Spleen (tissue), 7 donors: ENCODE results near the gene ACO2.

Experiments
- CTCF ChIP-seq, 11 experiments: fragments of 200-600 bp in 7 of 11; fragments of 450-650 bp in 4 of 11; sonication (generic) in 4 of 11; IDR thresholded peaks in 8 of 11; conservative IDR thresholded peaks in 3 of 11; 1 replicate in 7 of 11; 2 replicates in 4 of 11; pipeline versions ENCODE4 v1.4.0 to v1.8.0; 2016 to 2021; ENCODE audit warnings: antibody characterized with exemption in 11 of 11, inconsistent platforms in 4 of 11, mild to moderate bottlenecking in 1 of 11
- POLR2A ChIP-seq, 3 donors: fragments of 450-650 bp; IDR thresholded peaks; one replicate each; pipeline ENCODE4 v1.5.1; 2017; ENCODE audit warnings: antibody characterized with exemption in 3 of 3, mild to moderate bottlenecking in 1 of 3
- donor health status: DM: no; HTN: no; CAD: no; lungs with moderate emphysema.
- donor health status: DM: no; HTN: no; CAD: no.
- donor health status: DM: no; HTN: no; CAD: no.

- no peak for TF ChIP-seq CTCF (IDR thresholded peaks at IDR 0.05 in 8 of 11, conservative IDR thresholded peaks at IDR 0.05 in 3 of 11)
- TF ChIP-seq POLR2A (IDR thresholded peaks at IDR 0.05), result no peak
These were observed 99.9 kb downstream of the ACO2 start for GRCh38 chr22:41568811-41569210.
